ENCODE measurements around the gene PROM1.

GRCh38 chr4:16118090-16118489 lies 34.3 kb upstream of the PROM1 start:
- TF ChIP-seq, protein P1, sequence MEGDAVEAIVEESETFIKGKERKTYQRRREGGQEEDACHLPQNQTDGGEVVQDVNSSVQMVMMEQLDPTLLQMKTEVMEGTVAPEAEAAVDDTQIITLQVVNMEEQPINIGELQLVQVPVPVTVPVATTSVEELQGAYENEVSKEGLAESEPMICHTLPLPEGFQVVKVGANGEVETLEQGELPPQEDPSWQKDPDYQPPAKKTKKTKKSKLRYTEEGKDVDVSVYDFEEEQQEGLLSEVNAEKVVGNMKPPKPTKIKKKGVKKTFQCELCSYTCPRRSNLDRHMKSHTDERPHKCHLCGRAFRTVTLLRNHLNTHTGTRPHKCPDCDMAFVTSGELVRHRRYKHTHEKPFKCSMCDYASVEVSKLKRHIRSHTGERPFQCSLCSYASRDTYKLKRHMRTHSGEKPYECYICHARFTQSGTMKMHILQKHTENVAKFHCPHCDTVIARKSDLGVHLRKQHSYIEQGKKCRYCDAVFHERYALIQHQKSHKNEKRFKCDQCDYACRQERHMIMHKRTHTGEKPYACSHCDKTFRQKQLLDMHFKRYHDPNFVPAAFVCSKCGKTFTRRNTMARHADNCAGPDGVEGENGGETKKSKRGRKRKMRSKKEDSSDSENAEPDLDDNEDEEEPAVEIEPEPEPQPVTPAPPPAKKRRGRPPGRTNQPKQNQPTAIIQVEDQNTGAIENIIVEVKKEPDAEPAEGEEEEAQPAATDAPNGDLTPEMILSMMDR (conservative IDR thresholded peaks at IDR 0.05; ENCODE audit: low read depth, low read length) = no peak
- TF ChIP-seq EZH2 (IDR thresholded peaks at IDR 0.05; ENCODE audit: low read length, unreplicated experiment) = no peak
- no peak for TF ChIP-seq EZH2phosphoT487 (IDR thresholded peaks at IDR 0.05; ENCODE audit: borderline replicate concordance, low read length)
